COLO668 (cell line): ENCODE results near the gene THTPA.
"Not testable (repeated sequence)": the region's sequence is repeated elsewhere in the genome, so short reads cannot be mapped to it uniquely, and the experiment has no call there.

Source experiments
- DNase-seq: peaks from one replicate; lab custom pipeline; 2025; ENCODE audit not compliant: unreplicated experiment; lab: John Stamatoyannopoulos, UW

Gene THTPA

DNA sequence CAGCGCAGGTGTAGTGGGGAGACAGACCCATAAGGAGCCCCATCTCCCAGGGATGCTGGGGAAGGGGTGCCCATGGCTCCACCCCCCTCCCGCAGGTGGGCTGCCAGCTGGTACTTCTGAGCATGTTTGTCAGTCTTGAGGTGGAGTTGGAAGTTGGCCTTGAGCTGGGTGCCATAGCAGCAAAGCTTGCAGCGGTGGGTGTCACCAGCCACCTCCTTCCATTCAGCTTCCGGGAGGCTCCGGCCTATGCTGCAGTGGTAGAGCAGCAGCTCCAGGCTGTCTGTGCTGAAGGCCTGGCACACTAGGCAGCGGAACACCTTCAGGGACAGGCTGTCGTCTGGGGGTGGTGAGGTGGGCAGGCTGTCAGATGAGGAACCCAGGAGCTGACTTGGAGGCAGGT, 23.4 kb upstream of the THTPA start:
- DNase-seq = no peak

DNA sequence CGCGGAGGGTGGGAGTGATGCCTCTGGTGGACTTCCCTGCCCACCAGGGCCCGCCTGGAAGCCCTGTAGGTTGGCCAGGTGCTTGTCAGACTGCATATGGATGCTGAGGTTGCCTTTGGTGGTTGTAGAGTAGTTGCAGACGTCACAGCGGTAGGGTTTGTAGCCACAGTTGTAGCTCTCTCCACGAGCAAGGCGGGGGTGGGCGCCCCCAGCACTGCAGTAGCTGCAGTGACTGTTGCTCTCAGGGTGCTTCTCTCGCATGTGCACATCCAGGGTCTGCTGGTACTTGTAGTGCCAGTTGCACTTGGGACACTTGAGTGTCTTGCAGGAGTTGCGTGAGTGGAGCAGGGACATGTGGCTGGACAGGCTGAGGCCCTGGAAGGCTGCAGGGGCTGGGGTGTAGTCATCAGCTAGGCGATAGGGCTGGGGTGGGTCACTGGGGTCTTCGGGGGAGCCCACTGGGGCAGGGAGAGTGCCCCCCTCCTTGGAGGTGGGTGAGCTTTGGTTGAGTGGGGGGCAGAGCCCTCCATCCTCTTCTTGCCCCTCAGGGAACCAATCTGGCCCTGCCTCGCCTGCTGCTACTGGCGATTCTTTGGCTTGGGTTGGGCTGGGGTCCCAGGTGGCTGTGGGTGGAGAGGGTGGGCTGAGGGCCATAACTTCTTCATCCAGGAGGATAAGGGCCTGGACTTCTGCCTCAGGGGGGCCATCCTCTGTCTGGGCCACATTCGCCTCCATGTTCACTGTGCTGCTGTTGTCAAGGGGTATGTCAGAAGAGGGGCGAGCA, 22.2 kb upstream of the THTPA start:
- DNase-seq = no peak

DNA sequence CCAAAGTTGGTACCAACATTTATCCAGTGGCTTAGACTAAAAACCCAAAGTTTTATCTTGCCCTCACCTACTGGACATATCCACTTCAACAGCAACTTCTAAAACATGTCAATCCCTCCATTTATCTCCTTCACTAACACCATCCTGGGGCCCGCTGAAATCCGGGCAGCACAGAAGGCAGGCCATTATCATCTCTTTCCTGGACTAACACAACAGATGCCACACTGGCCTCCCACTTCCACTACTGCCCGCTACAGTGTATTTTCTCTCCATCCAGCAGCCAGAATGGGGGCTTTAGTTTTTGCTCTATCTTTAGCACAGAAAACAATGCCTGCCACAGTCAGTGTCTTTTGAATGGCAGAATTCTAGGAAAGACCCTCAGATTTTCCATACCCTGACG, 20.1 kb upstream of the THTPA start:
- DNase-seq = no peak

DNA sequence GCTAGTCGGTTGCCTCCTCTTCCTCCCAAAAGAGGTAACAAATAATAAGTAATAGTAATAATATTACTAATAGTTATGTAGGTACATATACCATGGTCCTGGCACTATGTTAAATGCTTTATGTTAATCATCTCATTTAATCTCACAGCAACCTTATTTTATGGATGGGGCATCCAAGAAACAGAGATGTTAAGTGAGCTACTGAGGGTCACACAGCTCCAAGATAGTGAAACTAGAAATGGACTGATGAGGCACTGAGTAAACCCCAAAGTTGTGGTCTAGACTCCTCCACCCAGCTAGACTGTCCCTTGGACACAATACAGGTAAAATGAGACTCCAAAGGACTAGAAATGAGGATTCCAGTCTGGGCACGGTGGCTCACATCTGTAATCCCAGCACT, 19.6 kb upstream of the THTPA start:
- DNase-seq = no peak

DNA sequence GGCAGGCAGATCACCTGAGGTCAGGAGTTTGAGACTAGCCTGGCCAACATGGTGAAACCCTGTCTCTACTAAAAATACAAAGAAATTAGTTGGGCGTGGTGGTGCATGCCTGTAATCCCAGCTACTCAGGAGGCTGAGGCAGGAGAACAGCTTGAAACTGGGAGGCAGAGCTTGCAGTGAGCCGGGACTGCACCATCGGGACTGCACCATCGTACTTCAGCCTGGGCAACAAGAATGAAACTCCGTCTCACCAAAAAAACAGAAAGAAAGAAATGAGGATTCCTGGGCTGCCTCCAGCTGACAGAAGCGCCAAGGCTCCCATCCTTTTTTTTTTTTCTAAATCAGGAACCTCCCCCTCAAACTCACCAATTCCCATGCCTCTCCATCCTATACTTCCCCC, 19.2 kb upstream of the THTPA start:
- DNase-seq = not testable (repeated sequence)

DNA sequence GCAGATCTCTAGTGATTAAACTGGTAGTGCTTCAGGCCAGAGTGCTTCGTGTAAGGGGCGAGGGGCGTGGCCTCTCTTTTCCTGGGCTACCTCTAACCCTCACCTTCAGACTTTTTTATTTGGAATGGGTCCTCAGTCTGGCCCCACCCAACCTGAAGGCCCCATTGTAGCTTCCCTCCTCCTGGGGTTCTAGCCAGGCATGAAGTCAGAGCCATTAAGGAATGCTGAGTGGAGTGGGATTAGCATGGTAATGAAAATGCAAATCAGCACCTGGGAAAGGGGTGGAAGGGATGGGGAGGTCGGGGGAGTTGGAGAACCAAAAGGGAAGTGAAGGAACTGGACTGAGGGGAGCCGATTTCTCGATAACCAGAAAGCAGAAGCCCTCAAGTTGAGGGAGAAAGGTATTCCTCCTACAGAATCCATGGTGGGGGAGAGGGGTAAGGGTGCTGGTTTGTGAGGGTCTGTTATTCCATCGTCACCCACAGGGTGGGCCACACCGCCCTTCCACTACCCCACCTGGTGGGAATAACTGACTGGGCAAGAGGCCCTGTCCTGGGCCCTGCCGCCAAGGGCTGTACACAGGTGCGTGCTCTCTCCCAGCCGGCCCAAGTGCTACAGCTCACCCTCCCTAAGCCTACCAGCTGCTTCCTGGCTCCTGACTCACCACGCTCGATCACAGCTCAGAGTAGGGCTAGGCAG, 18.6 kb upstream of the THTPA start:
- no peak for DNase-seq

DNA sequence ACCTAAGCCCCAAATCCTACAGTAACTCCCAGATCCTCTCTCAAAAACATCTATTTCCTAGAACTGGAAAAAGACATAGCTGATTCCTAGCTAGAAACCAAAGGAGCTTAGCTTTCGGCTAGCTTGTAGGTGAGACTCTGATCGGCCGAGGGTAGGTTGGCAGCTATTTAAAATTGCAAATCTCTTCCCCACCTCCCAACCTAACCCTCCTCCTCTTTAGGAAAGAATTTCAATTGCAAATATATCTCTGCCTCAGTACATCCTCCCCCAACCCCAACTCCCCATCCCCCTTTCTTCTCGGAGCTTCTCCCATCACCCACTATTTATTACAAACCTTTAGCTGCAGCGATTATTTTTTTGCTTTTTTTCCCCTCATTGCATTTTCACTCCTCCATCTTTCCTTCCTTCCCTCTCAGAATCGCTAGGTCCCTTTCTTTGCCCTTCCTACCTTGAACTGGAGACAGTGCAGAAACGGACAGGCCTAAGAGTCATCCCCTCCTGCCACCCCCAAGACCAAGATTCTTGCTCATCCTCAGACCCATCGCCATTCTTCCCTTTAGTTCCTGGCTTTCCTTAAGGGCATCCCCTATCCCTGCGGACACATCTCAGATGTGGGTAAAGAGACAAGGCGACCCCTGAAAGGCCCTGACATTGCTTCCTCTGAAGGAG, 17.9 kb upstream of the THTPA start:
- DNase-seq = no peak

DNA sequence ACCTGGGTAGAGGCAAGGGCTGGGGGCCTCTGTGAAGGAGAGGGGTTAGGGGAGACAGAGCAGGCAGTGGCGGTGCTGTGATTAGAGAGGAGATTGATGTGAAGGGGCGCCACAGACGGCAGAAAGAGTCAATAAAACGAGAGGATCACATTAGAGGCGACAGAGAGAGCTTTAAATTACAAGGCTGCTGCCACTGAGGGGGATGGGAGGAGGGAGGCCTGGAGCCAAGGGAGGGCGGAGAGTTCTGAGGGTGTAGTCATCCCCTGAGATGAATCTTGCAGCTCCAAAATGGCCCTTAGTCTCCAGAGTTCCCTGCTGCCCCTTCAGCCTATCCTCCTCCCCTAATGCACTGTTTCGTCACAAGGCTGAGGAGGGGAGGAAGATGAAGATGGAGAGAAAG, 17.3 kb upstream of the THTPA start:
- no peak for DNase-seq

DNA sequence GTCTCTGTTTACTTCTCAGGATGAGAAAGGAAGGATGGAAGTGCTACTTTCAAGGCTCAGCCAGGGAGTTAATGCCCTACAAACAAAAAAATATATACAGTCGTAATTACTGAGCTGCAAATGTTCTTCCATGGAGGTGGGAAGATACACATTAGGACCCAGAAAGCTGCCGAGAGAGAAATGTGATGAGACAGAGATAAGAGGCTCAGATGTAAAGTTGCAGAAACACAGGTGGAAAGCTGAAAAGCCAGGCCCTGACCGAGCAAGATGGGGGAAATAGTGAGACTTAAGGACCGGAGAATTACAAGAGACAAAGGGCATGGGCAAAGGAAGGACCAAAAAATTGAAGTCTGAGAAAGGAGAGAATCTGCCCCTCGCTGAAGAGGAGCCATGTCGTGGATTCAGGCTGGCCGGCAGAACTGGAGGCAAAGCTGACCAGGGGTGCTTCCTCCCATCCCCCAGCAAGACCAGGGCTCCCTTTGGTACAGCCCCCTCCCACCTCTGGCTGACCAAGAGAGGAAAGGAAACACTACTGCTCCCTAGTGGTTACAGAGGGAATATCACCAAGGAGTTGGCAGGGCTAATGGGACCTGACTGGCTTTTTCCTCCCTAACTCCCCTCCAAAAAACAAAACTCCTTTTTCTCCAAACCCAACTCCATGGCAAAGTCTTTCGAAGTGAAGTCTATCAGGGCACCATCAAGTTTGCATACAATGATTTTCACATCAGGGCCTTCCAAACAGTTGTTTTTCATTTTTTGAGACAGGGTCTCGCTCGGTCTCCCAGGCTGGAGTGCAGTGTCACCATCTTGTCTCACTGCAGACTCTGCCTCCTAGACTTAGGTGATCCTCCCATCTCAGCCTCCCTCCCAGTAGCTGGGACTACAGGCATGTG, 16.6 kb upstream of the THTPA start:
- DNase-seq = peak; percentile 25

DNA sequence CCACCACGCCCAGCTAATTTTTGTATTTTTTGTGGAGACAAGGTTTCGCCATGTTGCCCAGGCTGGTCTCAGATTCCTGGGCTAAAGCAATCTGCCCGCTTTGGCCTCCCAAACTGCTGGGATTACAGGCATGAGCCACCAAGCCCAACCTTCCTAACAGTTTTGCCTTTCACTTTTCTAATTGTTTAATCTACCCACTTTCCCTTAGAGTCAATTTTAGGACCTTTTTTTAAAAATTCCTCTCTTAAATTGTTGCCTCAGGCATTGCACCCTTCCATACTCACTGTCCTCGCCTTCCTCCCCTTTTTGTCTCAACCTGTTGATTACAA, 16.0 kb upstream of the THTPA start:
- DNase-seq = no peak

DNA sequence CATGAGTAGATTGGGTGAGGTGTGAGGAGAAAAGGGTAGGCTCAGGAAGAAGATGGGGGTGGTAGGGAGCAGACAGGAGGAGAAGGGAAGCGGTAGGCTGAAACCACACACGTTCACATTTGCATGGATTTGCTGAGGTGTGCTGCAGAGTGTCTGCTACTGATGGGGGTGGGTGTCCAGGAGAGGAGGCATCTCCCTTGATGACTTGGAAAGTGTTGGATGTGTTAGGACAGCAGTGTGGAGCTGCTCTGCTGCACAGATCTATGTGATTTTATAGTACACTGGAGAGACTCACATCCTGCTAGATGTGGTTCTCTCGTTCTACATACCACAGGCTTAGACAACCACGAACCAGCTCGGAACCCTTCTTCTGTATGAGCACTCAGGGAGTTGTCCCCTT, 13.8 kb upstream of the THTPA start:
- no peak for DNase-seq

DNA sequence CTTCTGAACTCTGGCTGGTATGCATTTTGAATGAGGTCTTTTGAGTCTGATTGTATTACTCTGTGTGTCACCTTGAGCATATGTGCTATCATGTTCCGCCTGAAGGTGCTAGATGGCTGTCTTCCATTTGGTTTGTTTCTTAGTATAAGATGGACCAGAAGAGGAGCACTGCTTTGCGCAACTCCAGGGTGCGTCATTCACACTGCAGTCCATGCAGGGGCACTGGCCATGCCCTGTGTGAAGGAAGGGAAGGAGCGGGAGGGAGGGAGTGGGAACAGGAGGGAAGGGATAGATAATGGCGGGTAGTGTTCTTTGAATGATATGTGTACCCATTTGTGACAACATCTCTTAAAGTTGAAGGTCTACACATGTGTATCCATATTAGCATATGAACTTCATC, 12.7 kb upstream of the THTPA start:
- DNase-seq = no peak

DNA sequence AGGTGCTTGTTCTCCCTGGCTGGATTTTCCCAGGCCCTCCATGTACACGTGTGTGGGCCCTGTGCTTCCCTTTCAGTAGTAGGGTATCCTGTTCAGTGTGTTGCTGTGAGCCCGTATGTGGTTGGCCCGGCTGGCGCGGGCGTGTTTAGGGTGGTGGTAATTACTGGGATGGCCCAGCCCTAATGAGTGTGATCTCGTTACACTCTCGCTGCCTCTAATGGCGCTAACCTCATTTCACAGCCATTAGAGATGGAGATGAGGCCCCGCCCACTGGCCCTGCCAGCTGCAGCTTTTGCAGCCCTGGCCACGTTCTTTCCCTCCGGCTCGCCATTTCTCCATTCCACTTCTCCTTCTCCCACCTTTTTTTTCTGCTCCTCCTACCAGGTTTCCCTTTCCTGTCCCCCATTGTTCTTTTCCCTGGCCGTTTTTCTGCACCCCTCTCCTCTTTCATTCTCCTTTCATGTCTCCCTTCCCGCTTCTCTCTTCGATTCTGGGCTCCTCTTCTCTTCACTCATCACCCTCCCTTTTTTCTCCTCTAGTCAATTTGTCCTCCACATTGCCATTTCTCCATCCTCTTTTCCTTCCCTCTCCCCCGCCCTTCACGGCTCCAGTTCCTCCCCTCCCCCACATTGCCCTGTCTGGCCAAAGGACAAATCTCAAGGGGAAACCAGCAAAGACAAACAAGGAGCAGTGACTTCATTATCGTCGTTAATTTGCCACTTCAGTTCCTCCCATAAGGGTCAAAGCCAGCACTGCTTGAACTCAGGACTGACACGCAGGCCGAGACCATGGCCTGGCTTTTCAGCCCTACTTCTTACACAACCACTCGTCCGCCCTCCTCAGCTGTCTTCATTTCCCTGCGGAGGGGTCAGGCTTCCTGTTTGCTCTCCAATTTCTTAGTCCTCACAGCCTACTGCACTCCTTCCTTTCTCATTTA, 11.3 kb upstream of the THTPA start:
- peak; percentile 11 for DNase-seq

DNA sequence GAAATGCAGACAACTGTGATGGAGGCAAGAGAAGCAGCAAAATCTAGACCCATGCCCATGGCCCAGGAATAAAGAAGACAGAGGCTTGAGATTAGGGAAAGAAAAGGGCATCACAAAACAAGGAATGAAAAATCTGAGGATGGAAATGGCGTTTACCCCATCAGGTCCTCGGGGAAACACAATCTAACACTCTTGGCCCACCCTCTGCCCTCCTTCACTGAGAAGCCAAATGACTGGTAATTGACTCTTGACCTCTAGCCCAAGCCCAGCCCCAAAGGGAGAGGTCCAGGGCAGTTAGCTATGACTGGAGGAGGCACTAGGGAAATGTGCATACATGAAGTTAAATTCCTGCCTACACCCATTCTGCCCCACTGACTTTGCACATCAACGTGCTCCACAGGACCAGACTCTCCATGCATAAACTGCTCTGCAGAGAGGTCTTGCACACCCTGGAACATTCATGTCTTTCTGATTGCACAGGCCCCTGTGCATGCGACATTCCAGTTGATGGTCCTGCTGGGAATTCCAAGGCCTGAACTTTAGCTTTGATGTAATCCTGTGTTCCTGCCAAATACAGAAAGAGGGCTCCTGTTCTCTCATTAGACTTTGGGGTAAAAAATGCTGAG, 10.2 kb upstream of the THTPA start:
- no peak for DNase-seq

DNA sequence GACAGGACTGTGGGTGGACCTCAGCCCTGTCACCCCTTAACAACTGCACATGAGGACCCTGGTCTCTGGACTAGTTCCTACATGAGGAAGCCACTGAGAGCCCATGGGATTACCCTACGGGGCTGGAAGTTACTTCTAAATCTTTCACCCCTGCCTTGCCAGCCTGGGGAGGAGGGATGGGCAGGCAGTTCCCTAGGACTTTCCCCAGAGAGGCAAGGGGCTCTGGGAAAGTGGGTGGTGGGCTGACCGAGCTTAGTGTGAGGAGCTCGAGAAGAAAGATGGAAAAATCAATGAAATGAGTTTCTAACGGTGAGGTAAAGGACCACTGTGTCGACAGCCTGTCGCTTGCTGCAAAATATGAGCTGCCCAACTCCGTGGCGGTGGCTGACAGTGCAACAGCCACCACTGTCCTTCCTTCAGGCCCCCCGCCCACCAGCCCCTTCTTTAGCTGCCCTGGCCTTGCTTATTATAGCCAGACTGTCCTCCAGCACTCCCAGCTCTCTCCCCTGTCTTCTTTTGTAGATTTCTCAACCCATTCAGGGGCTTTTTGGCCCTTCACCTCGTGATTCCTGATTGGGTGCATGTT, 9.5 kb upstream of the THTPA start:
- no peak for DNase-seq

DNA sequence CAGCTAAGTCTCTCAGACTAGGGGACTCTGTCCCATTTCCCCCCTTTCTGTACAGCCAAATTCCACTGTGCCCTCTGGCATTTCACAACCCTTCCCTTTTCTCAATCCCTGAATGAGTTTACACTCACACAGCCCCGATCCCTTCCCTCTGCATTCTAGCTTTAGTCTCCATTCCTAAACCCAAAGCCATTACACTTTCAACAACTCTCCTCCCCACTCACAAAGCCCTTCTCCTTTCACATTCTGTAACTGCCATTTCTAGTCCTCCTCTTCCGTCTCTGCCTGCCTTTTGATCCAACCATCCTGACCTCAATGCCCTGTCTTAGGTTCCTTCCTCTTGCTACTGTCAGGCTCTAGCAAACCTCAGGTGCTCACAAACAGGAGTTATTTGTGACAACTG, 8.1 kb upstream of the THTPA start:
- DNase-seq = no peak

DNA sequence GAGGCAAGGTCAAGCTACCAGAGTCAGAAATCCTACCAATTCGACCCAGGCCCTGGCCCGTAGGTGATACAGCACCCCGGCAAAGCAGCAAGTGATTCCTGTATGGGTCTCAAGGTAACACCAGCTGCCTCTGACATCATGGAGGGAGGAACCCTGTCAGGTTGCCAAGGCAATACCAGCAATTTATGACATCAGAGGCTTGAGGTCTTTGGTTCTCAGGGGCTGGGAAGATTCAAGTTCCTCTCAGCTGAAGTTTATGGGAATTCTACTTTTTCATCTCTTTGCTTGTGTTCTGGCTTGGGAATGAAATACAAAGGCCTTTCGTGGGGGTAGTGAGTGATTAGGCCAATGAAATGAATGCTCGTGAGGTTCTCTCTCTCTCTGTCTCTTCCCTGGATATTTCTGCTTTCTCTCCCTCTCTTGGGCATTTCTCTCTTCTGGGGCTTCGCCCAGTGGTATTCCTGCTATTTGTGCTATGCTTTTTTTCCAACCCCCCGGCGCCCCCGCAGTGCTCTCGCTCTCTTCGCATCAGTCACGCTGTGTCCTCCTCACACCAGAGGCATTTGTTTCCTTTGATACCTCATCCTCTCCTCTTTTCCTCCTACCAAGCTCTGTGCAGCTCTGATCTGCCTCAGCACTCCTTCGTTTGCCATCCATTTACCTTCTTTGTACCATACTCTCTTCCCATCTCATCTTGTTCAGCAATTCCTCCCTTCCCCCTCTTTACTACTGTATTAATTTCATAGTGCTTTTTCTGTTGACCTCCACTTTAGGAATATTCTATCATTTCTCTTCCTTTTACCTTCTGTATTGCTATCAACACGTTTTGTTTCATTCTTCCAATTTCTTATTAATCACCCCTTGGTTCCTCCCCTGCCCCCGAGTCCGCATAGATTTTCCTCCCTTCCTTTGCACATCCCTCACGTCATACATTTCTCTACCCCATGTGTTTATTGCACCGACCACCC, 7.4 kb upstream of the THTPA start:
- DNase-seq = no peak

DNA sequence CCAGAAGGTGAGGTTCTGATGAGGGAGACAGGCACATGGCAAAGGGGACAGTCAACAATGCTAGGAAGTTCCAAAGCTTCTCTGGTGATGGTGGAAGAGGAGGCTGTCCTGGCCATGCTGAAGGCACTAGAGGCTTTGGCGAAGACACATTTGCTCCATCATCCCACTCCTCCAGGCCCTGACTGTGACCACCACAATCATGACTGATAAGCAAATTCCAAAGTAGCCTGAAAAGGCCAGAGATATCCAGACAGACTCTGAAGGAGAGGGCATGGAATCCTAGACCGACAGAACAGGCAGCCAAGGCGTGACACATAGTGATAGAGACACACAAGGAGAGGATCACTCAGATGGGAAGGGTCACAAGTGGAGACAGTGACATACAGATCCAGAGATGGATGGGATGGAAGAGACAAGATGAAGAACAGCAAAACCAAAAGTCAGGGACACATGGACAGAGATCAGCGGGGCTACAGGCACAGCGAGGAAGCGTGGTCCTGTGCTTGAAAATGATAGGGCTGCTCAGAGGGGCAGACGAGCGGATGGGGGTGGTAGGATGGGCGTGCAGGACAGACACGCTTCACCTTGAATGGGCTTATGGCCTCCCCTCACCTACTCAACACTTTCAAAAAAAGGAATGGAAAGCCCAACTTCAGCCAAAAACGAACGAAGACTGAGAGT, 5.8 kb upstream of the THTPA start:
- DNase-seq = no peak
